HG03066 (cell line): Measurements from ENCODE around the gene SMAP1.

ENCODE experiments used
- ATAC-seq: cut with Tn5 transposase; IDR thresholded peaks from one replicate; pipeline ENCODE4 v1.9.1; 2021; ENCODE audit warnings: low read depth; ENCODE audit not compliant: unreplicated experiment

SMAP1 gene

GRCh38 chr6:70667711-70668498, at the start of gene SMAP1:
Gene SMAP1 (plus strand): TSS chr6:70667883. CDS start chr6:70668024, 141 bp downstream.
- peak; percentile 90 for ATAC-seq

GRCh38 chr6:70620746-70621145, 46.9 kb upstream of the SMAP1 start:
- no peak for ATAC-seq

GRCh38 chr6:70622461-70622860, 45.2 kb upstream of the SMAP1 start:
- no peak for ATAC-seq

GRCh38 chr6:70625436-70625835, 42.2 kb upstream of the SMAP1 start:
- ATAC-seq: no peak

- ATAC-seq: no peak
Measured at GRCh38 chr6:70627500-70628254, 40.0 kb upstream of the SMAP1 start.

GRCh38 chr6:70629929-70630328, 37.8 kb upstream of the SMAP1 start:
- no peak for ATAC-seq

GRCh38 chr6:70633870-70634269, 33.8 kb upstream of the SMAP1 start:
- no peak for ATAC-seq

GRCh38 chr6:70636596-70636995, 31.1 kb upstream of the SMAP1 start:
- ATAC-seq: no peak

GRCh38 chr6:70638468-70638867, 29.2 kb upstream of the SMAP1 start:
- ATAC-seq: no peak

GRCh38 chr6:70651326-70651905, 16.3 kb upstream of the SMAP1 start:
- ATAC-seq: no peak

- ATAC-seq: no peak
Measured at GRCh38 chr6:70652216-70652615, 15.5 kb upstream of the SMAP1 start.

- ATAC-seq: no peak
Measured at GRCh38 chr6:70657706-70658105, 10.0 kb upstream of the SMAP1 start.

- ATAC-seq: no peak
Measured at GRCh38 chr6:70663881-70664466, 3.7 kb upstream of the SMAP1 start.

- no peak for ATAC-seq
Measured at GRCh38 chr6:70666706-70667105, 977 bp upstream of the SMAP1 start.

- ATAC-seq: peak; percentile 9
Measured at GRCh38 chr6:70667256-70667710, 400 bp upstream of the SMAP1 start.

GRCh38 chr6:70668499-70668812, 773 bp downstream of the SMAP1 start:
- no peak for ATAC-seq

- ATAC-seq: no peak
Measured at GRCh38 chr6:70669133-70669532, 1.4 kb downstream of the SMAP1 start.

- ATAC-seq: no peak
Measured at GRCh38 chr6:70672549-70672948, 4.9 kb downstream of the SMAP1 start.

GRCh38 chr6:70673054-70673453, 5.4 kb downstream of the SMAP1 start:
- no peak for ATAC-seq

GRCh38 chr6:70673601-70674000, 5.9 kb downstream of the SMAP1 start:
- no peak for ATAC-seq

GRCh38 chr6:70675822-70676221, 8.1 kb downstream of the SMAP1 start:
- no peak for ATAC-seq
